Activated T-helper 1 cell treated with Interleukin-2 at 50 U/mL for 16 hours (primary cell): Measurements from ENCODE around the gene EFNA3.

ENCODE experiments used
- DNase-seq: peaks from one replicate; pipeline ENCODE4 v3.0.0-alpha.2; 2020; ENCODE audit warnings: low read depth

Gene EFNA3

GRCh38 chr1:155066777-155067176 lies 11.9 kb upstream of the EFNA3 start:
- DNase-seq = no peak

DNA sequence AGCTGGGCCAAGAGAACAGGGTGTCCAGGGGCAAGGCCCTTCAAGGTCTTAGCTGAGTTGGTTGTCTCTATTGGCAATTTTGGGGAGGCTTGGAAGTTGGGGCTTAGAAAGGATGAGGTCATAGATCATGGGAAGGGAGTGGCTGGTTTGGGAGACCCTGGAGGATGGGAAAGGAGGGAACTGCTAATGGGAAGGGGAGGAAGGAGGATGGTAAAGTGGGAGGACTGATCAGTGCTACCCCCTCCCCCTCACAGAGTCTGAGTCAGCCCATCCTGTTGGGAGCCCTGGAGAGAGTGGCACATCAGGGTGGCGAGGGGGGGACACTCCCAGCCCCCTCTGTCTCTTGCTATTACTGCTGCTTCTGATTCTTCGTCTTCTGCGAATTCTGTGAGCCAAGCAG lies 10.0 kb upstream of the EFNA3 start:
- DNase-seq = no peak

DNA sequence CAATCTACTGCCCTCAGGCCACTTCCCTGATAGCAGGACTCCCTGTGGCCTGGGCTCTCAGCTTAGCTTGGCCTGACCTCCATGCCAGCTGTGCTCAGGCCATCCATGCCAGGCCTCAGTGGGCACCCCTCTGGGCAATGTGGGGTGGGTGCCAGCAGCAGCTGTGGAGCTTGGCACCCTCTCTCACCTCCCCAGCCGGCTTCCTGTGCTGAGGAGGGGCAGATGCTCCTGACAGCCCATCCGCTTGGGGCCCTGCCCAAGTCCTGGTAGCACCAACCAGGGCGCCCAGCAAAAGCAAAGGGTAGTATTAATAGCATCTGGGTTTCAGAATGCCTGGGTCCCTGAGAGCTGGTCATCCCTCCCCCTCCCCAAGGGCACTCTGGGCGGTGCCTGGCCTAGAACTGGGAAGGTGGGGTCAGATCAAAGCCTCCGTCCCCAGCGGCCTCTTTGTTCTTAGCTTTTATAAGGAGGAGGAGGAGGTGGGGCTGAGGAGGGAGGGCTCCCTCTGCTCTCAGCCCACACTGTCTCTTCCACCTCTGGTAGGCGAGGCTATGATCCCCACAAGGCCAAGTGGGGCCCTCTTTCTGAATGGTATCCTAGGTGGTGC lies 9.0 kb upstream of the EFNA3 start:
- no peak for DNase-seq

GRCh38 chr1:155070158-155070621 lies 8.4 kb upstream of the EFNA3 start:
- DNase-seq = no peak

DNA sequence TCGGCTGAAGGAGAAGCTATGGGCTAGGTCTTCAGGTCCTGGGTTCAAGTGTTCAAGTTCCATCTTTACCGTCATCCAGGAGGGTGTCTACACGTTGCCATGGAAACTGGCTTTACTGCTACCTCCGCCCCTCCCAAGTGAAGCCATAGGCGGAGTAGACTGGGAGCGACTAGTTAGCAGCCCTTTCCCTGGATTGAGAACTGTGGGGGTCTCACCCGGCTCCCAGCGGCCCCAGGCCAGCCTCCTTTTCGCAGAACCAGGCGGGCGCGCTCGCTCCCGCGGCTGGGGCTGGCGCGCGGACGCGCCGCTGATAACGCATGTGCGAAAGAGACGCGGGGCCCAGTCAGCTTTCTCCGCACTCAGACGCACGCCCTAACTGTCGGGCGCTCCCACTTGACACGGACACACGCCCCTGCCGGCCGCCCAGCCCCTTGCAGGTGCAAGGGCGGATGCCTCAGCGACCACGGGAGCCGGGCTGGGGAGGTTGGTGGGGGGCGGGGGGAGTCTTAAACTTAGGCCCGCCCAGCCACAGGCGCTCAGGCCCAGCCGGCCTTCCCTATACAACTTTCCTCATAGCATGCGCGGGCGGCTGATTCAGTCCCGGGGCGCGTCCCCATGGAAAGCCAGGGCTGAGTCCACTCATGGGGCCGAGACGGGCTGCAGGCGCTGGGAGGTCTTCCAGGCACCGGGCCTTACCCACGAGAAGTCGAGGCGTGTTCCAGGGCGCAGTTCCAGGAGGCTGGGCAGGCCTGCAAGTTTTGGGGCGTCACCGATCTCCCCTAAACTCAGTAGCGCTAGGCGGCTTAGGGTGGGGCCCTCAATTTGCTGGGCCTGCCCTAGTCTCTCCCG lies 7.7 kb upstream of the EFNA3 start:
- peak; percentile 64 for DNase-seq

- no peak for DNase-seq
Measured at GRCh38 chr1:155071701-155072100, 6.9 kb upstream of the EFNA3 start.

DNA sequence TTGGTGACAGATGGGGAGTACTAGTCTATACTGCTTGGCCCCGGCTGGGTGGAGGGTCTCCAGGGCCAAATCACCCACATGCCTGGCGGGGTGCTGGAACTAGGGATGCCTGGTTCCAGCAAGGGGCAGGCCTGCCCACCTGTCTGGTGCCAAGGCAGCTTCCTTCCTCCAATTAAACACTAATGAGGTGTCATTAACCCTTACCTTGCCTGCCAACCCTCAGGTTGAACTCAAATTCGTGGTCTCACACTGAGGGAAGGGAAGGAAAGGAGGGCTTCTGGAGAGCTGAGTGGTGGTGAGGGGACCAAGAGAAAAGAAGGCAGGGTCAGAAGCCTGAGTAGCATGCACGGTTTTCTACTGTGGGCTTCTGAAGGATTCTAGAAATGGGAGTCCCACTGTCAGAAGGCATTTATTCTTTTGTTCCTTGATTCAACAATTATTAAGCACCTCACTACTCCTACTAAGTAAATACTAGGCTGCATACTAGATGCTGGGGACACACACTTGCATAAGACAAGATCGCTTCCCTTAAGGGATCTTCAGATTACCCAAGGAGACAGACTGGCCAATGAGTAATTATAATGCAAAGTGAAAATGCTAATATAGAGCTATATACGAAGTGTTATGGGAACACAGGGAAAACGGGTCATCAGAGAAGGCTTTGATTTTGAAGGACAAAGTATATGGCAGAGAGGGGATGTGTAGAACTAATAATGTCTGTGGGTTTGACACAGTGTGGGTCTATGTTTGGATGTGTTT lies 5.9 kb upstream of the EFNA3 start:
- no peak for DNase-seq

DNA sequence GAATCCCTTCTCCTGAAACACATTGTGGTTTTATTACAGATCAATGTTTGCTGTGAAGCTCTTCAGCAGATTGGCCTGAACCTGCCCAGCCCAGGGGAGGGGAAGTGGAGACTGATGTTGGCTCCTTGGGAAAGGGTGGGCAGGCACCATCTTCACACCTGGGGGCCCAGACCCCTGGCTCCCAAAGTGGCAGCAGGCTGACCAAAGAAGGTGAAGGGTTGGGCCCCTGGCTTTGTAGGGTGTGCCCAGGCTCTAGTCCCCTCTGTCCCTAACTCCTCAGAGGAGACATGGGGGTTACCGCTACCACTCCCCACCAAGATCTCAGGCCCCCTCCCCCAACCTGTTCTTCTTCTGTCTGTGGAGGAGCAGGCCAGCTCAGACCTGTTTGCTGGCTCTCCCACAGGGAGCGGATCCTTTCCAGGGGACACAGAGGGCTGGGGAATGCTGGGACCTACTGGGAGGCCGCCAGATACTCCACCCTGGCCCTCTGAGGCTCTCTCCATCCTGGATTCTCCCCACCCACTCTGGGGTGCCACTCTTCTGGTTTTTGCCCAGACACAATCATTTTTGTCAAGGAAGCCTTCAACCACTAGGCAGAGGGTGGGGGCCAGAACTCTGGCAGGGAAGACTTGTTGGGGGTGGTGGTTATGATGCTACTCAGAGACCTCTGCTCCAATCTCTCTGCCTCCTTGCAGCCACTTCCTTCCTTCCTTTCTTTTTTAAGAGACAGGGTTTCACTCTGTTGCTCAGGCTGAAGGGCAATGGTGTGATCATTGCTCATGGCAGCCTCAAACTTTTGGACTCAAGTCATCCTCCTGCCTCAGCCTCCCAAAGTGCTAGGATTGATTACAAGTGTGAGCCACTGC lies 5.0 kb upstream of the EFNA3 start:
- no peak for DNase-seq

- DNase-seq = no peak
Measured at GRCh38 chr1:155075535-155075934, 3.1 kb upstream of the EFNA3 start.

GRCh38 chr1:155076371-155076770 lies 2.3 kb upstream of the EFNA3 start:
- no peak for DNase-seq

GRCh38 chr1:155077346-155077745 lies 1.3 kb upstream of the EFNA3 start:
- no peak for DNase-seq

GRCh38 chr1:155077758-155078445 lies 735 bp upstream of the EFNA3 start:
- DNase-seq = no peak

DNA sequence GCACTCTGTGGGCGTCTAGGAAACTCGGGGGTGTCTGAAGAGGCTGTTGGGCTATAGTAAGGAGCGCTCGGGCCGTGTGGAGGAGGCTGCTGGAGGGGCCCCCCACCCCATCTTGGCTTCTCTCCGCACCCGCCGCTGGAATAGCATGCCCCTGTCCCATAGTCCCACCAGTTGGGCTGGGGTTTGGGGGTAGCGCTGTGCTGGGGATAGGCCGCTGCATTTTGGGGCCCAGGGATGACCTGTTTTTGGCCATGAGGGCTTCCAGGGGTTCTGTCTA lies 511 bp downstream of the EFNA3 start:
- no peak for DNase-seq

DNA sequence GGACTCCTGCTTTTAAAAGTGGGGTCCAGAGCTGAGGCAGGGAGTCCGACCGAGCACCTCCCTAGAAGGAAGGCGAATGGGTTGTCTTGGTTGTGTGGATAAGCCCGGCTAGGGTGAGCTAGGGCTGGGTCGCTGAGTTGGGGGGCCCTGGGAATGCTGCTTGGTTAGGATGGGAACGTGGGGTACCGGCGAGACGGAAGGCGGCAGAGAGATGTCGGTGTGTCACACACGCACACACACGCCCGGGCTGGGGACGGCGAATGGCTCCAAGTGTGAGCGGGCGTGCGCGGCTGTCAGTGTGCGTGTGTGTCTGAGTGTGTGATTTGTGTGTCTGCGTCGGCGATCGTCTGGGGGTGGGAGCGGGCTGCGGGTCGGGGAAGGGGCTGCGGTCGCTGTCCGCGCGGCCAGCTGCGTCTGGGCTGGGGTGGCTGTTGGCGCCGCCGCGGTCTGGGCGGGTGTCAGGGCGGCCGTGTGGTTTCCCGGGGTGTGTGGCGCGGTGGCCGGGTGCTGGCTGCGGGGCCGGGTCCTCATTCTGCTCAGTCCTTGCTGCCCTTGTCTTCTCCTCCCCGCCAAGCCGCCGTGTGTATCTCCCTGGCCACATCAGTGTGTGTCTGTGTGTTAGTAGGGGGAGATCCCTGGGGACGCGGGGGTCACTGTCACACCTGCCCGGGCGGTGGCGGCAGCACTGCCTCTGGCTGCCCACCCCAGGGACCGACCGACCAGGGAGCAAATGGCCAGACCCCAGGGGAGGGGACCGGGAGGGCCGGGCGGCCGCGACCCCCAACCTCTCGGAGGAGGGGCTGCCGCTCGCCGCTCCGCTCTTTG lies 1.1 kb downstream of the EFNA3 start:
- no peak for DNase-seq

DNA sequence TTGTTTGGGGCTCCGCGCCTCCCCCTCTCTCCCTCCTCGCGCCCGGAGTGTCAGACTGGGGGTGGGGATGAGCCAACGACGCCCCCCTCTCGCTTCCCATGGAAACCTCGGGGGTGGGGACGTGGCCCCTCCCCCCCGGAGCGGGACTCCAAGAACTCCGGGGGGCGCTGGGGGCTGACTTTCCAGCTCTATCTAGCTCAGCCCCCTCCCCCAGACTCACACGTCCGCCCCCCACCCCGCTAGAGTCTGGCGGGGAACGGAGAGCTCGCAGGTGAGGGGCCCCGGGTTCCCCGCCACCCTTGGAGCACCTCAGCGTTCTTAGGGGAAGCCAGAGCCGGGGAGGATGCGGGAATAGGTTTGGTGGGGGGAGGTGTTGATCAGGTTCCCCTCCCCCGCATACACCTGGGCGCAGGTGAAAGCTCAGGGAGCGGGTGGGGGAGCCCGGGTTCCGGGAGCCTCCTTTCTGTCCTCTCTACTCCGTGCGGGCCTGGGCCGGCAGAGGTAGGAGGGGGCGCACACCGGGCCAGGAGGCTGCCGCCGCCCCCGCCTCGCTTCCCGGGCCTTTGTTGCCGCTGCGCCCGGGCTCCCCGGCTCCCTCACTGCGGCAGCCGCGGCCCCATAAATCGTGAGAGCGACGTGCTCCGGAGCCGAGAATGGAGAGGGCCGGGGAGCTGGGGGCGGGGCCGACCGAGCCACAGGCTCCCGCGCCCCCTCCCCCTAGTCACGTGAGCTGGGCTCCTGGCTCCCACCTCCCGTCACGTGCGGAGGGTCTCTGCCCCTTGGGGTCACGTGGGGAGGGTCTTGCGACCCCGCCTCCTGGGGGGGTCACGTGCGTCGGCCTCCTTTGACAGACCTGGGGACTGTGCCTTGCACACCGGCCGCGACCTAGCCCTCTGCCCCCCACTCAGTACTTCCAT lies 1.9 kb downstream of the EFNA3 start:
- DNase-seq = no peak

GRCh38 chr1:155081472-155082300 lies 3.0 kb downstream of the EFNA3 start:
- DNase-seq = no peak

DNA sequence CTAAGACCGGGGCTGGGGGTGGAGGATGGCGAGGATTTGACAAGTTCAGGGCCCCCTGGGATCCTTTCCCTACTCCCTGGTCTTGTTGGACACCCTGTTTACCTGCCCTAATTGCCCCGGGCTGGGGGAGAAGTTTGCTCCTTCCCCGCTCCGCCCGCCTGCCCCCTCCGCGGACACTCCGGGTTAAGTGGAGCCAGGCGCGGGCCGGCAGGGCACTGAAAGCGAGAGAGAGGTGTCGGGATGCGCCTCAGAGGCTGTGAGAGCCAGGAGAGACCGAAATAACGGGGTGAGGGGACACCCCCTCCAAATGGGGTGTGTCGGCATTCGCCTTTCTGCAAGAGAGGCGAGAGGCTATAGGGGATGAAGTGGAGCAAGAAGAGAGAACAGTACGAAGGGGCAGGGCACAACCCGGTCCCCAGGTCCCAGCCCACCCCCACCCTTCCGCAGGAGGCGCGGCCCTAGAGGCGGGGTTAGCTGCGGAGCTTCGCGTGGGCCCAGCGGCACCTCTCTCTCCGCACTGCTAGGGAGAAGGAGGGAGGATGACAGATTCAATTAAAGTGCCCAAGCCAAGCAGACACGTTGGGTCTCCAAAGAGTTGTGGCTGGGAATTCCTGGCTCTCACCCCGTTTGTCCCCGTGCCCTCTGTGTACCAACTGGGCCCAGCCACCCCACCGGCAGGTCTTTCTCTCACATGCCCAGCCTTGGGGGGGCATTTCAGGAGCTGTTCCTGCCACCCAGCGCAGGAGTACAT lies 3.8 kb downstream of the EFNA3 start:
- no peak for DNase-seq

DNA sequence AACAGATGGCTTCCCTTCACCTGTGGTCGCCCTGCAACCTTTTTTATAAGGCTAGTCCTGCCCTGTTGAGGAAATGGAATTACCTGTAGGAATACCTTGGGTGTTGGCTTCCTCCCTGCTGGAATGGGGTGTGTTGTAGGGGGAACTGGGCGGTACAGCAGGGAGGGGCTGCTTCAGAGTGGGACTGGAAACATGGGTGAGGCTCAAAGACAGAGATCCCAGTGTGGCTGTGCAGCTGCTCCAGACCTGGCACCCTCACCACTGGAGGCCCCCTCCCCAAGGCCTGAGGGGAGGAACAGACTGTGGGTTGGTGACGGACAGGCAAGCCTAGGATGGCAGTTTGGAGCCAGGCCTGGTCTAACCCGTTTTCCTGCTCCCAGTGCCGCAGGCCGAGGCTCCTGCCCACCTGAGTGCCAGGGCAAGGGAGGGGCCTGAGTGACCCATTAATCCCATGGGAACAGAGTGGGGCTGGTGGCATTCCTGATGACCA lies 4.5 kb downstream of the EFNA3 start:
- no peak for DNase-seq
